ENCODE data around the gene MTFP1. TPM values are rescaled to one million over a fixed set of nuclear protein-coding genes. Genes with fewer than 3 reads are reported as not detected.

MTFP1 gene
- total RNA-seq, 2 donors from 2014 or later = 9.9 to 18.5 TPM

GRCh38 chr22:30429887-30430286, 4.3 kb downstream of the MTFP1 start:
- no peak for ATAC-seq
- Histone ChIP-seq H3K9me3 (no peaks in the 10 kb centered on the region), H3K36me3 (replicated peaks in 1 of 2; ENCODE audit: insufficient read depth in 1 of 2, low read depth in 2 of 2) (no peaks in the 10 kb centered on the region), H3K27ac (no peak overlapping the region), H3K27me3 (no peaks in the 10 kb centered on the region), H3K4me3 (no peak overlapping the region), H3K4me1 (peaks cover 17% of the 10 kb centered on the region)
- no peak for DNase-seq
- TF ChIP-seq CTCF (IDR thresholded peaks at IDR 0.05) = no peak
- no peak for TF ChIP-seq POLR2A (IDR thresholded peaks at IDR 0.05)
- intact Hi-C loops (cut with DNase I) = no loop called here
- 54 to 55% methylated on average over 4 of the region's 4 CpGs for WGBS, 2 donors

DNA sequence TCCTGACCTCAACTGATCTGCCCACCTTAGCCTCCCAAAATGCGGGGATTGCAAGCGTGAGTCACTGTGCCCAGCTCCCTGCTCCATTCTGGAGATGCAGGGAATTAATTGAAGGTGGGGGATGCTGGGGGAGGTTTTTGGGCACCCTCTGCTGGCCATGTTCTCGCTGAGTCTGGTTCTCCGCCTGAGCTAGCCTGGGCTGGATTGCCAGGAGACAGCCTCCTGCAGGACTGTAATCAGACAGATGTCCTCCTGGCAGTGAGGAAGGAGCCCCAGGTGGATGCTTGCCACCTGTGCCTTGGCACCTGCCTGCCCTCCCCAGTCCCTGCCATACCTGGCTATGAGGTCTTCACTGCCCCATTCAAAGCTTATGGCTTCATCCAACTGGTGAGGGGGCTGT, 5.4 kb downstream of the MTFP1 start:
- no peaks in the 10 kb centered on the region for H3K36me3 ChIP-seq (replicated peaks in 1 of 2; ENCODE audit: insufficient read depth in 1 of 2, low read depth in 2 of 2)
- TF ChIP-seq POLR2A (IDR thresholded peaks at IDR 0.05) = no peak
- no peak for TF ChIP-seq CTCF (IDR thresholded peaks at IDR 0.05)
- peaks cover 10% of the 10 kb centered on the region for H3K4me1 ChIP-seq
- no peaks in the 10 kb centered on the region for H3K9me3 ChIP-seq
- 78% methylated on average over 4 of the region's 4 CpGs for WGBS, 2 donors
- no peaks in the 10 kb centered on the region for H3K27me3 ChIP-seq
- DNase-seq (no peak), ATAC-seq (no peak)
- H3K4me3 ChIP-seq = no peak overlapping the region
- no peak overlapping the region for H3K27ac ChIP-seq
- intact Hi-C loops (cut with DNase I) = no loop called here

DNA sequence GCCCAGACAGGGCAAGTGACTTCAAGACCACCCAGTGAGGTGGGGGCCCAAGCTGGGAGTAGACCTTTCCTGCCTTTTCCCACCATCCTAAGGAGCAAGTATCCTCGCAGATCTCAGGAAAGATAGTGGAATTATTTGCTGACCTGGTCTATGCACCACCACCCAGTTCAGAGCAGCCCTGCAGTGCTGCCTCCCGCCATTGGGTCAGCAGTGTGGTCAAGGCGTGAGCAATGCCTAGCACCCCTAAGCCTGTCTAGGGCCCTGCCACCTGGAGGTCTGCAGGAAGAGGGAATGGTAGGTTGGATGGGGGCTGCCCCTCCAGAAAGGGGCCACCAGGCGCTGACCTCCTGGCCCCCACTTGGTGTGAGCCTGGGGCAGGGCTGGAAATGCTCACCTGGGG, 6.5 kb downstream of the MTFP1 start:
- no peaks in the 10 kb centered on the region for H3K27me3 ChIP-seq
- no peaks in the 10 kb centered on the region for H3K9me3 ChIP-seq
- intact Hi-C loops (cut with DNase I) = no loop called here
- ATAC-seq = no peak
- no peaks in the 10 kb centered on the region for H3K4me1 ChIP-seq
- no peak for DNase-seq
- H3K4me3 ChIP-seq = no peak overlapping the region
- TF ChIP-seq POLR2A (IDR thresholded peaks at IDR 0.05) (no peak), CTCF (IDR thresholded peaks at IDR 0.05) (no peak)
- WGBS, 2 donors = 96 to 98% methylated on average over 3 of the region's 4 CpGs
- H3K27ac ChIP-seq = no peak overlapping the region
- no peaks in the 10 kb centered on the region for H3K36me3 ChIP-seq (replicated peaks in 1 of 2; ENCODE audit: insufficient read depth in 1 of 2, low read depth in 2 of 2)

GRCh38 chr22:30432520-30432919, 7.0 kb downstream of the MTFP1 start:
- ATAC-seq = no peak
- no peak overlapping the region for H3K27ac ChIP-seq
- WGBS, 2 donors = 39 to 65% methylated on average over 2 of the region's 2 CpGs

More at GRCh38 chr22:30432520-30432919, 7.0 kb downstream of the MTFP1 start:
- H3K9me3 ChIP-seq = no peaks in the 10 kb centered on the region
- TF ChIP-seq CTCF (IDR thresholded peaks at IDR 0.05) (no peak), POLR2A (IDR thresholded peaks at IDR 0.05) (no peak)
- no peaks in the 10 kb centered on the region for H3K4me1 ChIP-seq
- no peaks in the 10 kb centered on the region for H3K36me3 ChIP-seq (replicated peaks in 1 of 2; ENCODE audit: insufficient read depth in 1 of 2, low read depth in 2 of 2)
- intact Hi-C loops (cut with DNase I) = no loop called here
- H3K27me3 ChIP-seq = no peaks in the 10 kb centered on the region
- H3K4me3 ChIP-seq = no peak overlapping the region
- no peak for DNase-seq
